DMS153 treated with DMSO at 0.1 percent for 48 hours (cell line): Measurements from ENCODE around the gene PROC.

Experiments used
- DNase-seq: peaks from one replicate; lab custom pipeline; 2025; ENCODE audit not compliant: unreplicated experiment; lab: John Stamatoyannopoulos, UW

Gene PROC

DNA sequence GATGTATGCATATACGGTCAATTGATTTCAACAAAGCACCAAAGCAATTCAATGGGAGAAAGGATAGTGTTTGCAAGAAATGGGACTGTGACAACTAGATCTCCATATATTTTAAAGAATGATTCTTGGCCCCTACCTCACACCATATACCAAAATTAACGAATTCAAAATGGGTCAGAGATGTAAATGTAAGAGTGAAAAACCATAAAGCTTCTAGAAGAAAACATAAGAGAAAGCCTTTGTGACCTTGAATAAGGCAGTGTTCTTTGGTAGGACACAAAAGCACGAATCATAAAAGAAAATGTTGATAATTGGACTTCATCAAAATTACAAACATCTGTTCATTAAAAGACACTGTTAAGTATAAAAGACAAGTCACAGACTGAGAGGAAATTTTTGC, 5.0 kb upstream of the PROC start:
- DNase-seq: no peak

DNA sequence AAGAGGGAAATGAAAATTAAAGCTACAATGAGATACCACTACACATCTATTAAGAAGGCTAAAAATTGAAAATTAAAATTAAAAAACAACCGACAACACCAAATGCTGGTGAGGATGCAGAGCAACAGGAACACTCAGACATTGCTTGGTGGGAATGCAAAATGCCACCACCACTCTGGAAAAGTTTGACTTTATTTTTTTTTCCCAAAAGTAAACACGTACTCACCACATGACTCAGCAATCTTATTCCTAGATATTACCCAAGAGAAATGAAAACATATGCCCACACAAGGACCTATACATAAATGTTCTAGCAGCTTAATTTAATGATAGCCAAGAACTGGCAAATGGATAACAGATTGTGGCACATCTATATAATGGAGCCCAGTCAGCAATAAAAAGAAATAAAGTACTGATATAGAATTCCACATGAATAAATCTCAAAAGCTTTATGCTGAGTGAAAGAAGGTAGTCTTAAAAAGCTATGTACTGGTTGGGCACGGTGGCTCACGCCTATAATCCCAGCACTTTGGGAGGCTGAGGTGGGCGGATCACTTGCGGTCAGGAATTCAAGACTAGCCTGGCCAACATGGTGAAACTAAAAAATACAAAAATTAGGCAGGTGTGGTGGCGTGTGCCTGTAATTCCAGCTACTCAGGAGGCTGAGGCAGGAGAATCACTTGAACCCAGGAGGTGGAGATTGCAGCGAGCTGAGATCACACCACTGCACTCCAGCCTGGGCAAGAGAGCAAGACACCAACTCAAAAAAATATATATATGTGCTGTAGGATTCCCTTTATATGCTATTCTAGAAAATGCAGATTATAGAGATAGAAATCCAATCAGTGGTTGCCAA, 4.2 kb upstream of the PROC start:
- DNase-seq: no peak

DNA sequence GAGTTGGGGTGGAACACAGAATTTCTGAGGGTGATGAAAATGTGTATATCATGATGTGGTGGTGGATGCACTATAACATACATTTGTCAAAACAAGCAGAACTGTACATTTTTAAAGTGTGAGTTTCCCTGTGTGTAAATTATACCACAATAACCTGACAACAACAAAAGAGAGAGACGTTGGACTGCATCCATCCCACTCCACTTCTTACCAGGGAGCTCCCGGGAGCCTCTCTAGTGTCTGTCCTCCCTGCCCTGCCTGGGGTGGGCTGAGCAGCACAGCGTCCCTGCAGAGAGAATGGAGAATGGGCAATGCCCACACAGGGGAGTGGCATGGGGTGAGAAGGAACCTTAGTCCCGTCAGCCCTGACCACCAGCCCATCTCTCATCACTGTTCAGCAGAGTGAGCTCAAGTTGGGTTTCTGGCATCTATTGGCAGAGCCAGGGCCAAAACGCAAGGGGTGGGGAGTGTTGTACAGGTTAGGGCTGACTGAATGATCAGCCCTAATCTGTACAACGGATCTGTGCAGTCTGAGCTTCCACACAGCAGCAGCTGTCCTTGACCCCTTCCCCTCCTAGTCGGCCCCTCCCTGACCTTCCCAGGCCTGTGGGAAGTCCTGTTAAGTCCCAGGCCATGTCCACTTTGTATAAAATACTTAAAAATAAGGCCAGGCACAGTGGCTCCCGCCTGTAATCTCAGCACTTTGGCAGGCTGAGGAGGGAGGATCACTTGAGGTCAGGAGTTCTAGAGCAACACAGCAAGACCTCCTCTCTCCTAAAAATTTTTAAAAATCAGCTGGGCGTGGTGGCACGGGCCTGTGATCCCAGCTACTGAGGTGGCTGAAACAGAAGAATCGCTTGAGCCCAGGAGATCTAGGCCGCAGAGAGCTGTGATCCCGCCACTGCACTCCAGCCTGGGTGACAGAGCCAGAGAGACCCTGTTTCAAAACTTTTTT, 3.3 kb upstream of the PROC start:
- DNase-seq: no peak

DNA sequence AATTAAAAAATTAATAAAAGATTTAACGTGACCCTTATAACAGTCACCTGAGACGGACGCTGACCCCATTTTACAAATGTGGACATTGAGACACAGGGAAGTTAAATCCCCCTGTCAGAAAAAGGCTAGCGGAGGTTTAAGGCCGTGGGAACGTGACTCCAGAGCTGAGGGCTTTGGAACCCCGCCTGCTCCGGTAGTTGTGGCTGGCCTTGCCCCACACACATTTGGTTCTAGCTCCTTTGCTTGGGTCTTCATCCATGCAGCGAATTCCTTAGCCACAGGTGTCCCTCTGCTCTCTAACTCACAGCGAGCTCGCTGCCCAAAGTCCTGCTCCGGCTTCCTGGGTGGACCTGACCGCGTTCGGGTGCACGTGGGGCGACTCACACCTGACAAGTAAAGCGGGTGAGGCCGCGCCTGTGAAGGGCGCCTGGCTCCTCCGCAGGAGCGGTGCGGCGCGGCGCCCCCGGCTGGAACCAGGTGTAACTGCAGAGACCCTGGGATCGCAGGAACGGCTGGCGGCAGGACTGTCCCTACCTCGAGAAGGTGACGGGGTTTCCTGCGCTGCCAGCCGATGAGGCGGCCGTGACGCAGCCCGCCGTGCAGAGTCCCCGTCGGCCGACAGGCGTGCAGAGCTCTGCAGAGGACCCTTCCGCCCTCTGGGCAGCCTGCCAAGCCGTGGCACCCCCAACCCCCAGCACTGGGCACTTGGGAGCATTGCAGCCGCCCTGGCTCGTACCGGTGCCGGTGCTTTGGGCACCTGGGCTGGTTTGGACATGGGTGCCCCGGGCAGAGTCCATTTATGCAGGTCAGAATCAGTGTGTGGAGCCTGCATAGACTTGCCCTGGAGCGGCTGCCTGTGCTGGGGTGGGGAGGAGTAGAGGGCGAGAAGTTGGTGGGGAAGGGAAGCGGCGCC, 2.4 kb upstream of the PROC start:
- DNase-seq: peak; percentile 48

DNA sequence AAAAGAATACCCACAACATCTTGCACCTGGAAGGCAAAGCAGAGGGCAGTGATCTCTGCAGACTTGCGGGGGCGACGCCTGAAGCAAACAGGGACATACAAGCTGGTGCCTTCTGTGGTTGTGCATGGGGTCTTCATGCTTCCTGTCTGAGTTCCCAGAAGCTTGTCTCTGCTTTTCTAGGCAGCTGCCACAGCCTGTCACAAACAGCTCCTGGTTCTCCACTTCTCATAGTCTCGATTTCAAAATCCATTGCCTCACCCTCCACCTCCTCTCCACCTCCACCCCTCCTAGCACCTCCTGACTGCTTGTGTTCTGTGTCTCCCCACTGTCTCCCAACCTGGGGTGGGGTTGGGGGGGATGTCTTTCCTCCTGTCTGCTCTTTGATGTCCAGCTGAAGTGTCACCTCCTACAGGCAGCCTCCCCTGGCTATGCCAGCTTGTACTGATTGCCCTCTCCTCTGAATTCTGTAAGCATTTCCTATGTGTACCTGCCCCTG, 1.7 kb upstream of the PROC start:
- no peak for DNase-seq

DNA sequence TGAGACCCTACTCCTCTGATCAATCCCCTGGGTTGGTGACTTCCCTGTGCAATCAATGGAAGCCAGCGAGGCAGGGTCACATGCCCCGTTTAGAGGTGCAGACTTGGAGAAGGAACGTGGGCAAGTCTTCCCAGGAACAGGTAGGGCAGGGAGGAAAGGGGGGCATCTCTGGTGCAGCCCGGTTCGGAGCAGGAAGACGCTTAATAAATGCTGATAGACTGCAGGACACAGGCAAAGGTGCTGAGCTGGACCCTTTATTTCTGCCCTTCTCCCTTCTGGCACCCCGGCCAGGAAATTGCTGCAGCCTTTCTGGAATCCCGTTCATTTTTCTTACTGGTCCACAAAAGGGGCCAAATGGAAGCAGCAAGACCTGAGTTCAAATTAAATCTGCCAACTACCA, 821 bp upstream of the PROC start:
- DNase-seq: no peak

DNA sequence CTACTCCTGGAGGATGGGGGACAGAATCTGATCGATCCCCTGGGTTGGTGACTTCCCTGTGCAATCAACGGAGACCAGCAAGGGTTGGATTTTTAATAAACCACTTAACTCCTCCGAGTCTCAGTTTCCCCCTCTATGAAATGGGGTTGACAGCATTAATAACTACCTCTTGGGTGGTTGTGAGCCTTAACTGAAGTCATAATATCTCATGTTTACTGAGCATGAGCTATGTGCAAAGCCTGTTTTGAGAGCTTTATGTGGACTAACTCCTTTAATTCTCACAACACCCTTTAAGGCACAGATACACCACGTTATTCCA, 844 bp downstream of the PROC start:
- DNase-seq: no peak

DNA sequence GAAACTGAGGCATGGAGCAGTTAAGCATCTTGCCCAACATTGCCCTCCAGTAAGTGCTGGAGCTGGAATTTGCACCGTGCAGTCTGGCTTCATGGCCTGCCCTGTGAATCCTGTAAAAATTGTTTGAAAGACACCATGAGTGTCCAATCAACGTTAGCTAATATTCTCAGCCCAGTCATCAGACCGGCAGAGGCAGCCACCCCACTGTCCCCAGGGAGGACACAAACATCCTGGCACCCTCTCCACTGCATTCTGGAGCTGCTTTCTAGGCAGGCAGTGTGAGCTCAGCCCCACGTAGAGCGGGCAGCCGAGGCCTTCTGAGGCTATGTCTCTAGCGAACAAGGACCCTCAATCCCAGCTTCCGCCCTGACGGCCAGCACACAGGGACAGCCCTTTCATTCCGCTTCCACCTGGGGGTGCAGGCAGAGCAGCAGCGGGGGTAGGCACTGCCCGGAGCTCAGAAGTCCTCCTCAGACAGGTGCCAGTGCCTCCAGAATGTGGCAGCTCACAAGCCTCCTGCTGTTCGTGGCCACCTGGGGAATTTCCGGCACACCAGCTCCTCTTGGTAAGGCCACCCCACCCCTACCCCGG, 1.3 kb downstream of the PROC start:
- DNase-seq: no peak

DNA sequence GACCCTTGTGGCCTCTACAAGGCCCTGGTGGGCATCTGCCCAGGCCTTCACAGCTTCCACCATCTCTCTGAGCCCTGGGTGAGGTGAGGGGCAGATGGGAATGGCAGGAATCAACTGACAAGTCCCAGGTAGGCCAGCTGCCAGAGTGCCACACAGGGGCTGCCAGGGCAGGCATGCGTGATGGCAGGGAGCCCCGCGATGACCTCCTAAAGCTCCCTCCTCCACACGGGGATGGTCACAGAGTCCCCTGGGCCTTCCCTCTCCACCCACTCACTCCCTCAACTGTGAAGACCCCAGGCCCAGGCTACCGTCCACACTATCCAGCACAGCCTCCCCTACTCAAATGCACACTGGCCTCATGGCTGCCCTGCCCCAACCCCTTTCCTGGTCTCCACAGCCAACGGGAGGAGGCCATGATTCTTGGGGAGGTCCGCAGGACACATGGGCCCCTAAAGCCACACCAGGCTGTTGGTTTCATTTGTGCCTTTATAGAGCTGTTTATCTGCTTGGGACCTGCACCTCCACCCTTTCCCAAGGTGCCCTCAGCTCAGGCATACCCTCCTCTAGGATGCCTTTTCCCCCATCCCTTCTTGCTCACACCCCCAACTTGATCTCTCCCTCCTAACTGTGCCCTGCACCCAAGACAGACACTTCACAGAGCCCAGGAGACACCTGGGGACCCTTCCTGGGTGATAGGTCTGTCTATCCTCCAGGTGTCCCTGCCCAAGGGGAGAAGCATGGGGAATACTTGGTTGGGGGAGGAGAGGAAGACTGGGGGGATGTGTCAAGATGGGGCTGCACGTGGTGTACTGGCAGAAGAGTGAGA, 2.0 kb downstream of the PROC start:
- DNase-seq: no peak

DNA sequence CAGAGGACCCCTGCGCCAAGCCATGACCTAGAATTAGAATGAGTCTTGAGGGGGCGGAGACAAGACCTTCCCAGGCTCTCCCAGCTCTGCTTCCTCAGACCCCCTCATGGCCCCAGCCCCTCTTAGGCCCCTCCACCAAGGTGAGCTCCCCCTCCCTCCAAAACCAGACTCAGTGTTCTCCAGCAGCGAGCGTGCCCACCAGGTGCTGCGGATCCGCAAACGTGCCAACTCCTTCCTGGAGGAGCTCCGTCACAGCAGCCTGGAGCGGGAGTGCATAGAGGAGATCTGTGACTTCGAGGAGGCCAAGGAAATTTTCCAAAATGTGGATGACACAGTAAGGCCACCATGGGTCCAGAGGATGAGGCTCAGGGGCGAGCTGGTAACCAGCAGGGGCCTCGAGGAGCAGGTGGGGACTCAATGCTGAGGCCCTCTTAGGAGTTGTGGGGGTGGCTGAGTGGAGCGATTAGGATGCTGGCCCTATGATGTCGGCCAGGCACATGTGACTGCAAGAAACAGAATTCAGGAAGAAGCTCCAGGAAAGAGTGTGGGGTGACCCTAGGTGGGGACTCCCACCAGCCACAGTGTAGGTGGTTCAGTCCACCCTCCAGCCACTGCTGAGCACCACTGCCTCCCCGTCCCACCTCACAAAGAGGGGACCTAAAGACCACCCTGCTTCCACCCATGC, 3.0 kb downstream of the PROC start:
- no peak for DNase-seq

DNA sequence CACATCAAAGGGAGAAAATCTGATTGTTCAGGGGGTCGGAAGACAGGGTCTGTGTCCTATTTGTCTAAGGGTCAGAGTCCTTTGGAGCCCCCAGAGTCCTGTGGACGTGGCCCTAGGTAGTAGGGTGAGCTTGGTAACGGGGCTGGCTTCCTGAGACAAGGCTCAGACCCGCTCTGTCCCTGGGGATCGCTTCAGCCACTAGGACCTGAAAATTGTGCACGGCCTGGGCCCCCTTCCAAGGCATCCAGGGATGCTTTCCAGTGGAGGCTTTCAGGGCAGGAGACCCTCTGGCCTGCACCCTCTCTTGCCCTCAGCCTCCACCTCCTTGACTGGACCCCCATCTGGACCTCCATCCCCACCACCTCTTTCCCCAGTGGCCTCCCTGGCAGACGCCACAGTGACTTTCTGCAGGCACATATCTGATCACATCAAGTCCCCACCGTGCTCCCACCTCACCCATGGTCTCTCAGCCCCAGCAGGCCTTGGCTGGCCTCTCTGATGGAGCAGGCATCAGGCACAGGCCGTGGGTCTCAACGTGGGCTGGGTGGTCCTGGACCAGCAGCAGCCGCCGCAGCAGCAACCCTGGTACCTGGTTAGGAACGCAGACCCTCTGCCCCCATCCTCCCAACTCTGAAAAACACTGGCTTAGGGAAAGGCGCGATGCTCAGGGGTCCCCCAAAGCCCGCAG, 3.8 kb downstream of the PROC start:
- no peak for DNase-seq

DNA sequence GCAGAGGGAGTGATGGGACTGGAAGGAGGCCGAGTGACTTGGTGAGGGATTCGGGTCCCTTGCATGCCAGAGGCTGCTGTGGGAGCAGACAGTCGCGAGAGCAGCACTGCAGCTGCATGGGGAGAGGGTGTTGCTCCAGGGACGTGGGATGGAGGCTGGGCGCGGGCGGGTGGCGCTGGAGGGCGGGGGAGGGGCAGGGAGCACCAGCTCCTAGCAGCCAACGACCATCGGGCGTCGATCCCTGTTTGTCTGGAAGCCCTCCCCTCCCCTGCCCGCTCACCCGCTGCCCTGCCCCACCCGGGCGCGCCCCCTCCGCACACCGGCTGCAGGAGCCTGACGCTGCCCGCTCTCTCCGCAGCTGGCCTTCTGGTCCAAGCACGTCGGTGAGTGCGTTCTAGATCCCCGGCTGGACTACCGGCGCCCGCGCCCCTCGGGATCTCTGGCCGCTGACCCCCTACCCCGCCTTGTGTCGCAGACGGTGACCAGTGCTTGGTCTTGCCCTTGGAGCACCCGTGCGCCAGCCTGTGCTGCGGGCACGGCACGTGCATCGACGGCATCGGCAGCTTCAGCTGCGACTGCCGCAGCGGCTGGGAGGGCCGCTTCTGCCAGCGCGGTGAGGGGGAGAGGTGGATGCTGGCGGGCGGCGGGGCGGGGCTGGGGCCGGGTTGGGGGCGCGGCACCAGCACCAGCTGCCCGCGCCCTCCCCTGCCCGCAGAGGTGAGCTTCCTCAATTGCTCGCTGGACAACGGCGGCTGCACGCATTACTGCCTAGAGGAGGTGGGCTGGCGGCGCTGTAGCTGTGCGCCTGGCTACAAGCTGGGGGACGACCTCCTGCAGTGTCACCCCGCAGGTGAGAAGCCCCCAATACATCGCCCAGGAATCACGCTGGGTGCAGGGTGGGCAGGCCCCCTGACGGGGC, 4.6 kb downstream of the PROC start:
- no peak for DNase-seq

DNA sequence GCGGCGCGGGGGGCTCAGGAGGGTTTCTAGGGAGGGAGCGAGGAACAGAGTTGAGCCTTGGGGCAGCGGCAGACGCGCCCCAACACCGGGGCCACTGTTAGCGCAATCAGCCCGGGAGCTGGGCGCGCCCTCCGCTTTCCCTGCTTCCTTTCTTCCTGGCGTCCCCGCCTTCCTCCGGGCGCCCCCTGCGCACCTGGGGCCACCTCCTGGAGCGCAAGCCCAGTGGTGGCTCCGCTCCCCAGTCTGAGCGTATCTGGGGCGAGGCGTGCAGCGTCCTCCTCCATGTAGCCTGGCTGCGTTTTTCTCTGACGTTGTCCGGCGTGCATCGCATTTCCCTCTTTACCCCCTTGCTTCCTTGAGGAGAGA, 5.2 kb downstream of the PROC start:
- DNase-seq: no peak

DNA sequence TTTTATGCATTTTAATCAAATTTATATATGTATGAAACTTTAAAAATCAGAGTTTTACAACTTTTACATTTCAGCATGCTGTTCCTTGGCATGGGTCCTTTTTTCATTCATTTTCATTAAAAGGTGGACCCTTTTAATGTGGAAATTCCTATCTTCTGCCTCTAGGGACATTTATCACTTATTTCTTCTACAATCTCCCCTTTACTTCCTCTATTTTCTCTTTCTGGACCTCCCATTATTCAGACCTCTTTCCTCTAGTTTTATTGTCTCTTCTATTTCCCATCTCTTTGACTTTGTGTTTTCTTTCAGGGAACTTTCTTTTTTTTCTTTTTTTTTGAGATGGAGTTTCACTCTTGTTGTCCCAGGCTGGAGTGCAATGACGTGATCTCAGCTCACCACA, 5.7 kb downstream of the PROC start:
- no peak for DNase-seq

DNA sequence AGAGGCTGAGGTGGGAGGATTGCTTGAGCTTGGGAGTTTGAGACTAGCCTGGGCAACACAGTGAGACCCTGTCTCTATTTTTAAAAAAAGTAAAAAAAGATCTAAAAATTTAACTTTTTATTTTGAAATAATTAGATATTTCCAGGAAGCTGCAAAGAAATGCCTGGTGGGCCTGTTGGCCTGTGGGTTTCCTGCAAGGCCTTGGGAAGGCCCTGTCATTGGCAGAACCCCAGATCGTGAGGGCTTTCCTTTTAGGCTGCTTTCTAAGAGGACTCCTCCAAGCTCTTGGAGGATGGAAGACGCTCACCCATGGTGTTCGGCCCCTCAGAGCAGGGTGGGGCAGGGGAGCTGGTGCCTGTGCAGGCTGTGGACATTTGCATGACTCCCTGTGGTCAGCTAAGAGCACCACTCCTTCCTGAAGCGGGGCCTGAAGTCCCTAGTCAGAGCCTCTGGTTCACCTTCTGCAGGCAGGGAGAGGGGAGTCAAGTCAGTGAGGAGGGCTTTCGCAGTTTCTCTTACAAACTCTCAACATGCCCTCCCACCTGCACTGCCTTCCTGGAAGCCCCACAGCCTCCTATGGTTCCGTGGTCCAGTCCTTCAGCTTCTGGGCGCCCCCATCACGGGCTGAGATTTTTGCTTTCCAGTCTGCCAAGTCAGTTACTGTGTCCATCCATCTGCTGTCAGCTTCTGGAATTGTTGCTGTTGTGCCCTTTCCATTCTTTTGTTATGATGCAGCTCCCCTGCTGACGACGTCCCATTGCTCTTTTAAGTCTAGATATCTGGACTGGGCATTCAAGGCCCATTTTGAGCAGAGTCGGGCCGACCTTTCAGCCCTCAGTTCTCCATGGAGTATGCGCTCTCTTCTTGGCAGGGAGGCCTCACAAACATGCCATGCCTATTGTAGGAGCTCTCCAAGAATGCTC, 6.6 kb downstream of the PROC start:
- DNase-seq: no peak
